22Rv1 (cell line): ENCODE measurements around the gene MYORG.

Experiments used
- CTCF ChIP-seq: fragments of 450-650 bp; IDR thresholded peaks from 2 replicates; pipeline ENCODE4 v1.5.1; 2017; ENCODE audit warnings: mild to moderate bottlenecking
- ZFX ChIP-seq: fragments of 450-650 bp; IDR thresholded peaks from 2 replicates; pipeline ENCODE4 v1.6.1; 2017; ENCODE audit warnings: antibody characterized with exemption, borderline replicate concordance

- TF ChIP-seq CTCF (no peak), ZFX (no peak)
Measured at GRCh38 chr9:34333836-34334235, 42.9 kb downstream of the MYORG start.
